ENCODE results near the gene KDM1B.

DNA sequence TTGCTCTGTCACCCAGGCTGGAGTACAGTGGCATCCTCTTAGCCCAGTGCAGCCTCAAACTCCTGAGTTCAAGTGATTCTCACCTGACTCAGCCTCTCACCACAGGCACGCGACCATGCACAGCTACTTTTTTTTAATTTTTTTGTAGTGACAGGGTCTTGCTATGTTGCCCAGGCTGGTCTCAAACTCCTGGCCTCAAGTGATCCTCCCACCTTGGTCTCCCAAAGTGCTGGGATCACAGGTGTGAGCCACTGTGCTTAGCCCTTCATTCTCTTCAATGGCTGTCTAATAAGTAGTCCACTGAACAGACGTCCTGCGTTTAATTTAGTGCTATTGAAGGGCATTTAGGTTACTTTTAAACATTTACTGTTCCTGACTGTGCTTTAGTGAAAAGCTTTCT is 27.3 kb downstream of the KDM1B start:
- TF ChIP-seq, protein P1, sequence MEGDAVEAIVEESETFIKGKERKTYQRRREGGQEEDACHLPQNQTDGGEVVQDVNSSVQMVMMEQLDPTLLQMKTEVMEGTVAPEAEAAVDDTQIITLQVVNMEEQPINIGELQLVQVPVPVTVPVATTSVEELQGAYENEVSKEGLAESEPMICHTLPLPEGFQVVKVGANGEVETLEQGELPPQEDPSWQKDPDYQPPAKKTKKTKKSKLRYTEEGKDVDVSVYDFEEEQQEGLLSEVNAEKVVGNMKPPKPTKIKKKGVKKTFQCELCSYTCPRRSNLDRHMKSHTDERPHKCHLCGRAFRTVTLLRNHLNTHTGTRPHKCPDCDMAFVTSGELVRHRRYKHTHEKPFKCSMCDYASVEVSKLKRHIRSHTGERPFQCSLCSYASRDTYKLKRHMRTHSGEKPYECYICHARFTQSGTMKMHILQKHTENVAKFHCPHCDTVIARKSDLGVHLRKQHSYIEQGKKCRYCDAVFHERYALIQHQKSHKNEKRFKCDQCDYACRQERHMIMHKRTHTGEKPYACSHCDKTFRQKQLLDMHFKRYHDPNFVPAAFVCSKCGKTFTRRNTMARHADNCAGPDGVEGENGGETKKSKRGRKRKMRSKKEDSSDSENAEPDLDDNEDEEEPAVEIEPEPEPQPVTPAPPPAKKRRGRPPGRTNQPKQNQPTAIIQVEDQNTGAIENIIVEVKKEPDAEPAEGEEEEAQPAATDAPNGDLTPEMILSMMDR (IDR thresholded peaks at IDR 0.05; ENCODE audit: extremely low read depth in 1 of 2, insufficient read depth in 1 of 2, low read depth in 1 of 2, low read length in 2 of 2) = no peak
- TF ChIP-seq POLR2A (IDR thresholded peaks at IDR 0.05; ENCODE audit: low read depth, low read length) (no peak), EZH2 (IDR thresholded peaks at IDR 0.05; ENCODE audit: borderline replicate concordance, low read depth, low read length, severe bottlenecking) (no peak), POLR2AphosphoS5 (IDR thresholded peaks at IDR 0.05; ENCODE audit: insufficient read depth, low read depth, low read length) (no peak)
